ENCODE measurements around the gene RRP15.

- TF ChIP-seq CTCF (optimal IDR thresholded peaks at IDR 0.05 in 1 of 3, IDR thresholded peaks at IDR 0.05 in 1 of 3, conservative IDR thresholded peaks at IDR 0.05 in 1 of 3; ENCODE audit: extremely low read depth in 1 of 3, insufficient read depth in 2 of 3, low read length in 3 of 3) = no peak
- no peak for TF ChIP-seq EZH2 (IDR thresholded peaks at IDR 0.05; ENCODE audit: low read length)
Observed at GRCh38 chr1:218380125-218380977, 95.3 kb downstream of the RRP15 start.

Measured in keratinocyte (primary cell).